ENCODE data around the gene IL20RA. TPM values are rescaled to one million over a fixed set of nuclear protein-coding genes. Genes with fewer than 3 reads are reported as not detected.

The IL20RA gene
- total RNA-seq, 2 donors from 2014 or later, result 0.06 TPM; not detected in 1

DNA sequence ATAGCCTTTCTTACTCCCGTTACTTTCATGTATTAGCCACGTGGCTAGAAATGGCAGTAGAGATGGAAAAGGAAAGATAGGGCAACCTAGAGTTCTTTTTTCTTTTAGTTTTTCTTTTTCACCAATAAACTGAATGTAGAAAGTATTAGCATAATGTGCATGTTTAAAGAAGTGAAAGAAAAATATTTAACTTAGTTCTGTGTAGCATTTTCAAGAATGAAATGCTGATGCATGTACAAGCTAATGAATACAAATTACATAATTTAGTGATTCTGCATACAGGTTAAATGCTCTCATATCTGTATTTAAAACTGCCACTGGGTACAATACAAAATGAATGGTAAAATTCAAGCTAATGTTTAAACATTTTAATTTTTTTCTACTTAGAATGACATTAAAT lies 22.6 kb upstream of the IL20RA start:
- ATAC-seq (replicated peaks), result no peak
- no peak overlapping the region for H3K4me3 Mint-ChIP-seq
- H3K4me1 Mint-ChIP-seq, result no peaks in the 10 kb centered on the region
- peaks cover 32% of the 10 kb centered on the region for H3K27me3 Mint-ChIP-seq
- H3K9me3 Mint-ChIP-seq, result peaks cover 7% of the 10 kb centered on the region
- H3K36me3 Mint-ChIP-seq (ENCODE audit: low read depth), result no peaks in the 10 kb centered on the region
- H3K27ac Mint-ChIP-seq, result no peak overlapping the region

DNA sequence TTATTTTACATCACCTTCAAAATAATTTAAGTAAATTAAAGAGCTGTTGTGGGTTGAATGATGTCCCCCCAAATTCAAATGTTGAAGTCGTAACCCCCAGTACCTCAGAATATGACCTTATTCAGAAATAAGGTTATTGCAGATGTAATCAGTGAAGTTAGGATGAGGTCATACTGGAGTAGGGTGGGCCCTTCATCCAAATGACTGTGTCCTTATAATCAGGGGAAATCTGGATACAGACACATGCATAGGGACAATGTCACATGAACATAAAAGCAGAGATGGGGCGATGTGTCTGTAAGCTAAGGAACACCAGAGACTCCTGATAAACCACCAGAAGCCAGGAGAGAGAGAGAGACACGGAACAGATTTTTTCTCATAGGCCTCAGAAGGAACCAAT lies 13.3 kb upstream of the IL20RA start:
- H3K4me1 Mint-ChIP-seq, result no peaks in the 10 kb centered on the region
- ATAC-seq (replicated peaks), result no peak
- H3K36me3 Mint-ChIP-seq (ENCODE audit: low read depth), result no peaks in the 10 kb centered on the region
- no peaks in the 10 kb centered on the region for H3K9me3 Mint-ChIP-seq
- H3K27ac Mint-ChIP-seq, result no peak overlapping the region
- H3K4me3 Mint-ChIP-seq, result no peak overlapping the region
- peaks cover 4% of the 10 kb centered on the region for H3K27me3 Mint-ChIP-seq

DNA sequence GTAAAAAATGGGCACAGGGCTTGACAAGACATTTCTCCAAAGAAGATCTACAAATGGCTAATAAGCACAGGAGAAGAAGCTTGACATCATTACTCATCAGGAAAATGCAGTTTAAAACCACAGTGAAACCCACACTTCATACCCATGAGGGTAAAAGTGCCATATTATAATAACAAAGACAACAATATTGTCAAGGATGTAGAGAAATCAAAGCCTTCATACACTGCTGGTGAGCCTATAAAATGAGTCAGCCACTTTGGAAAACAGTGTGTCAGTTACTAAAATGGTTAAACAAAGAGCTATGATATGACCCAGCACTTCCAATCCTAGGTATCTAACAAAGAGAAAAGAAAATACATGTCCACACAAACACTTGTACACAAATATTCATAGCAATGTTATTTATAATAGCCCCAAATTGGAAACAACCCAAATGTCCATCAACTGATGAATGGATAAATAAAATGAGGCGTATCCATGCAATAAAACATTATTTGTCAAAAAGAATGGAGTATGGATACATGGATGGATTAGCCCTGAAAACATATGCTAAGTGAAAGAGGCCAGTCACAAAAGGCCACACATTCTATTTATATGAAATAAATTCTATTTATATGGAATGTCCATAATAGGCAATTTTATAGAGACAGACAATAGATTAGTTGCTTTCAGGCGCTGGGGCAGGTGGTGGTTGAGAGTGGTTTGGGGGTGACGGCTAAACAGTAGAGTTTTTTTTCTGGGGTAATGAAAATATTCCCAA lies 11.5 kb upstream of the IL20RA start:
- Mint-ChIP-seq H3K9me3 (peaks cover 3% of the 10 kb centered on the region), H3K27me3 (peaks cover 19% of the 10 kb centered on the region), H3K36me3 (ENCODE audit: low read depth) (no peaks in the 10 kb centered on the region), H3K4me3 (no peak overlapping the region), H3K27ac (no peak overlapping the region), H3K4me1 (no peaks in the 10 kb centered on the region)
- ATAC-seq (replicated peaks), result no peak

DNA sequence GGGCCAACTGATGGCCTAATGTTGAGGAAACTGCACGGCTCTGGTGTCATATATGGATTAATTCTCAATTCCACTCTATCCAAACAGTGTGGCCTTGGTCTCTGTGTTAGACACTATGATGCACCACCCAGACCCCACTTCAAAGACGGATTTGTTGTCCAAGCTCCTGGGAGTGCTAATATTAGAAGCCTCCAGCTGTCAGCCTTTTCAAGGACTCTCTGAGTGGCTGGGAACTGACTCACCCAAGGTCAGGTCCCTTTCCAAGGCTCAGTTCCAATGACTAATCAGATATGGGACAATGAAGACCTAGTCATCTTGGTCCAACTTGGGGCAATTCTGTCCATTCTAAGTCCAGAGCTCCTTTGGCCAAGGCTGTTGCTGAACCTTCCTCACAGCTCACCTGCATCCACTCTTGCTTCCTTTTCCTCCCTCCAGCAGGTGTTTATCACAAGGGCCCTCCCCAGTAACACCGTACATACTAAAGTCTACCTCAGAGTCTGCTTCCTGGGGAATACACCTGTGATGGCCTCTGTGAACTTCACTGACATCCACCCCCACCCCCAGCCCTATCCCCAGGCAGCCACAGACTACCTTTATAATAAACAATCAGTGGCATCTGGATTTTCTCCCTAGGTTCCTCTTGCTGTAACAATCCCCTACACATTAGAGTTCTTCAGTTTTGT lies 7.2 kb upstream of the IL20RA start:
- Mint-ChIP-seq H3K4me3 (no peak overlapping the region), H3K9me3 (peaks cover 3% of the 10 kb centered on the region), H3K4me1 (no peaks in the 10 kb centered on the region), H3K27me3 (peaks cover 43% of the 10 kb centered on the region), H3K36me3 (ENCODE audit: low read depth) (no peaks in the 10 kb centered on the region), H3K27ac (no peak overlapping the region)
- no peak for ATAC-seq (replicated peaks)

DNA sequence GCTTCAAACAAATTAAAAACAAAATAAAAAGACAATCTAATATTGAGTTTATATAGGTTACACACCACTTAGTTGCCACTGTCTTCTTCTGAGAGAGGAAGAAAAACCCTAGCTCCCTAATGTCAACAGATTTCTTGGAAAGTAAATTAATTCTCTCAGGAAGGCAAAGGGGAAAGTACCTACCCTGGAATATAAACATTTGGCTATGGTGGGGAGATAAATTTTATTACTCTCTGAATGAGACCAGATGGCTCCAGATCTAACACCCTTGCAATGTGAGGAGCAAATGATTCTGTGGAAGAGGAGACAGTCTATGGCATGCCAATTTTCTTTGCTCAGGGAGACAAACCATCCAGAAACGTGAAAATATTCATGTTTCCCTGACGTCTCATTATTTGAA lies 4.3 kb upstream of the IL20RA start:
- Mint-ChIP-seq H3K4me3 (no peak overlapping the region), H3K36me3 (ENCODE audit: low read depth) (no peaks in the 10 kb centered on the region), H3K9me3 (peaks cover 3% of the 10 kb centered on the region), H3K4me1 (no peaks in the 10 kb centered on the region), H3K27me3 (peaks cover 55% of the 10 kb centered on the region), H3K27ac (no peak overlapping the region)
- ATAC-seq (replicated peaks), result no peak

DNA sequence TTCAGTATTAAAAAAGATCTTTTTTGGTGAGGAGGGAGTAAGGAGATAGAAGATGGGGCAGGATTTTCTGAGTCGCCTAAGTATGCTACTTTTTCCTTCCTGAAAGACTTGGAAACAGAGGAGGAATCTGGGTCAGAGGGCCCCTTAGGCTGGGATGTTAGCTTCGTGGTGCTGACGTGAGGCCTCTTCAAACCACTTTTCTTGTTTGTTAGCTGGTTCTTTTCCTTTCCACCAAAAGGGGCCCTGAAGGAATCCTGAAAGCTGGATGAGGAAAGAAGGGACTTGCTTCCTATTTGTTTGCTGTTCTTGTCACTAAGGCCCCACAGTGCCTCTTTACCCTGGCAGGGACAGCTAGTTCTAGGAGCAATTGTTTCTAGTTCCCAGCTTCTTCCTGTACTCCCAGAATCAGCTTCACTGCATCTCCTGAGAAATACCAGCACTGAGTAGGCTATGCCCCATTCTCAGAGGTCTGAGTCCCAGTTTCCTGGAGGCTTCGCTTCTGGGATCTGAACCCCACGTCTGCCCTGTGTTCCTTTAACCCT lies 2.2 kb upstream of the IL20RA start:
- no peak for ATAC-seq (replicated peaks)
- Mint-ChIP-seq H3K9me3 (no peaks in the 10 kb centered on the region), H3K4me1 (no peaks in the 10 kb centered on the region), H3K4me3 (no peak overlapping the region), H3K36me3 (ENCODE audit: low read depth) (no peaks in the 10 kb centered on the region), H3K27ac (no peak overlapping the region), H3K27me3 (peaks cover 66% of the 10 kb centered on the region)

DNA sequence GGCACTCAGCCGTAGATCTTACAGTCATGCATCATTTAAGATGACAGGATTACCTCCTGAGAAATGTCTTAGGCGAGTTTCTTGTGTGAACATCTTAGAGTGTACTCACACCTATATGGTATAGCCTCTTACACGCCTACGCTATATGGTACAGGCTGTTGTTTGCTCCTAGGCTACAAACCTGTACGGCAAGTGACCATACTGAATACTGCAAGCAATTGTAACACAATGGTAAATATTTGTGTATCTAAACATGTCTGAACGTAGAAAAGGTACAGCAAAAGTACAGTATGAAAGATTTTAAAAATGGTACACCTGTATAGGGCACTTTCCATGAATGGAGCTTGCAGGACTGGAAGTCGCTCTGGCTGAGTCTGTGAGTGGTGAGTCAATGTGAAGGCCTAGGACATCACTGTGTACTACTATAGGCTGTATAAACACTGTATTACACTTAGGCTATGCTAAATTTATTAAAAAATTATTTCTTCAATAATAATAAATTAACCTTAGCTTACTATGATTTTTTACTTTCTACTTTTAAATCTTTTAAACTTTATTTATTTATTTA lies 541 bp upstream of the IL20RA start:
- H3K9me3 Mint-ChIP-seq, result no peaks in the 10 kb centered on the region
- no peaks in the 10 kb centered on the region for H3K4me1 Mint-ChIP-seq
- no peak for ATAC-seq (replicated peaks)

DNA sequence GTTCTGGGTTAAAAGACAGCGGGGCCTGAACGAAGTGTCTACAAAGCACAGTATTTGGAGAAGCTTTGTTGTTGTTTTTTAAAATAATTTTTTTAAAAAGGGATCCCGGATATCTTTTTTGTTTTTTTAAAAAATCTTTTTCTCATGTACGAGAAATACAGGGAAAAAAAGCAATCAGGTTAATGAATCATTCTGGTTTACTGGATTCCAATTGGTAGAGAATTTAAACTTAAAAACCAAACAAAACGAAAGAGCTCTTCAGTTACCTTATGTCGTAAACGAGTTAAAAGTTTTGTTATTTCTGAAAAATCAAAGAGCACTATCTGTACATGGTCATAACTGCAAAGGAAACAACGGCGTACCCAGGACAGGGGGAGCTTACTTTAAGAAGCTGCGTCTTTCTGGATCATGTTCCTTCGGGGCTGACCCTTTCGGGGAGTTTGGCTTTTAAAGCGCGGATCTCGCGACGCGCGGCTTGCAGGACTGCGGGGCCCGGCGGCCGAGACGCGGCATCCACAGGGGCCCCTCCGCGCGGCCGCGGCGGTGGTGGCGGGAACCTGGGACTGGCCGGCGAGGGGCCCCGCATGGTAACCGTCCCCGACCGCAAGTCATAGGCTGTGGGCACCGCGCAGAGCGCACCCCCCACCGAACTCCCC lies 927 bp downstream of the IL20RA start:
- Mint-ChIP-seq H3K27me3 (peaks cover 78% of the 10 kb centered on the region), H3K4me1 (no peaks in the 10 kb centered on the region), H3K4me3 (peak overlapping the region; percentile 69), H3K36me3 (ENCODE audit: low read depth) (no peaks in the 10 kb centered on the region), H3K27ac (no peak overlapping the region), H3K9me3 (no peaks in the 10 kb centered on the region)
- peak; percentile 28 for ATAC-seq (replicated peaks)

More for the DNA sequence above, 541 bp upstream of the IL20RA start:
- H3K27ac Mint-ChIP-seq, result no peak overlapping the region
- H3K36me3 Mint-ChIP-seq (ENCODE audit: low read depth), result no peaks in the 10 kb centered on the region
- peak overlapping the region; percentile 37 for H3K4me3 Mint-ChIP-seq
- peaks cover 69% of the 10 kb centered on the region for H3K27me3 Mint-ChIP-seq

DNA sequence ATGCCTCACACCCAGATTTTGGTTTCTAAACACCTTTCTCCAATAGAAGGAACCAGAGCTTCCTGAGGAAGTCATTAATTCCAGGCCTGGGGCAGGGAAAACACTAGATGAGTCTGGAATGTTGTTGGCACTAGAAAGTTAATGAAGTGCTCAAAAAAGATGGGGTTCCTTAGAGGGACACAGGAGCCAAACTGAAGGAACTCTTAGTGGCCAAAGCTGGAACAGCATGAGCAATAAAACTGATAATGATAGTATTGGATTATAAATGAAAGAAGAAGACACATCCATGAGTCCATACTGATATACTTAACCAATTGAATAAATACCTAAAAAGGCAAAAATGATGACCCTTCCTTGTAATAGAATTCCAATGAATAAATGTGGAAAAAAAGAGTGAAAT lies 4.4 kb downstream of the IL20RA start:
- Mint-ChIP-seq H3K4me1 (peaks cover 3% of the 10 kb centered on the region), H3K36me3 (ENCODE audit: low read depth) (no peaks in the 10 kb centered on the region), H3K27ac (no peak overlapping the region), H3K9me3 (no peaks in the 10 kb centered on the region), H3K27me3 (peaks cover 73% of the 10 kb centered on the region), H3K4me3 (no peak overlapping the region)
- no peak for ATAC-seq (replicated peaks)

DNA sequence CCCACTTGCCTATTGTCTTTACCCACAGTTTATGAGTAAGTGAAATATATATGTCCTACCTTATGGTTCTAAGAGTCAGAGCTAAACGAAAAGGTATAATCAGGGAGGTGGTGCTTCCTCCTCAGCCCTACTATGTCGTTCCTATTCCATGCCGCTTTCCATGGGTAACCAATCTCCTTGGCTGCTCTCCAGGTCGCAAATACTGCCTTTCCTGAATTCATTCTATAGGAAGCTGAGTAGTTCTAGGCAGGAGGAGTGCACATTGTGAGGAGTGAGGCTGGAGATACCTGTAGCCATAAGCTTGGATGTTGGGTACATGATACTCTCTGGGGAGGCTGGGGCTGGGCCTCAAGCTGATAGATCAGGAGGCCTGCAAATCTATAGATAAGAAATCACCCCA lies 5.8 kb downstream of the IL20RA start:
- H3K9me3 Mint-ChIP-seq, result no peaks in the 10 kb centered on the region
- no peak overlapping the region for H3K4me3 Mint-ChIP-seq
- peaks cover 3% of the 10 kb centered on the region for H3K4me1 Mint-ChIP-seq
- no peaks in the 10 kb centered on the region for H3K36me3 Mint-ChIP-seq (ENCODE audit: low read depth)
- H3K27ac Mint-ChIP-seq, result no peak overlapping the region
- H3K27me3 Mint-ChIP-seq, result peaks cover 69% of the 10 kb centered on the region
- no peak for ATAC-seq (replicated peaks)

DNA sequence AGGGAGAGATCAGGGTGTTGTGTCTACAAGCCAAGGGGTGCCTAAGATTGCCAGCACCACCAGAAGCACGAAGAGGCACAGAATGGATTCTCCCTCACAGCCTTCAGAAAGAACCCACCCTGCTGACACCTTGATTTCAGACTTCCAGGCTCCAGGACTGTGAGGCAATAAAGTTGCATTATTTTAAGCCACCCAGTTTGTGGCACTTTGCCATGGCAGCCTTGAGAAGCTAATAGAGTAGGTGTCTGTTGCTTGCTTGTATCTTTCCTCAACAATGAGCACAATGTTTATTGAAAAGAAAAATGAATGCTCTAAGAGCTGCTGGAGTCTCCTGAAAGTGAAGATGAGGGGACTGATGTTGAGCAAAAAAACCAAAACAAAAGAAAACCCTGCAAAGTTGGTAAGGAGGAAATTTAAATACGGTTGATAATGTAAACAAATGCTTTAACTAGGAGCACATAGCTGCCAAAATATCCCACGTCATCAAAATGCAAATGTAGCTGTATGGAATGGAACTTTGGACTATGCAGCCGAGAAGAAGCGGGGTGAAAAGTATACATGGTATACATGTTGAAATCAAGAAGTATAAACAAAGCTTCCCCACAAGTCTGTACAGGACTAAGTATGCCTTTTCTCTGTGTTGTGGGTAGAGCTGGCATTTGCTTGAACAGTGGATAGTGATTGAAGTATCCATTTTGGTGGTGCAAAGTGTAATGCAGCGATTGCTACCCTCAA lies 8.0 kb downstream of the IL20RA start:
- Mint-ChIP-seq H3K27me3 (peaks cover 57% of the 10 kb centered on the region), H3K27ac (no peak overlapping the region)

DNA sequence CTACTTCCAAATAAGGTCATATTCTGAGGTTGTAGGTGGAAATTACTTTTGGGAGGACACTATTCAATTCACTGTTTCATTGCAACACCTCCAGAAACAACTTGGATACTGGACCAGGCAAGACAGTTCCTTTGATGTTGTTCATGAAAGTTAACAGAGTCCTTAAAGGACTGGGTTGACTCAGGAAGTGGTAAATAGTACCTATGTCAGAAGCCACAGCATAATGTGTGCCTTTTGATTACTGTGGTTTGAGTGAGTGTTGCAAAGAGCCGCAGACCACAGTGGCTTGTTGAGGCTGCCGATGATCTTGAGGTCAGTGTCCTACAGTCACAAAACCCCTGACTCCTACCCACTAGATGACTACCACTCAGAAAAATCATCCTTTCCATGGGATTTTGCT lies 10.9 kb downstream of the IL20RA start:
- Mint-ChIP-seq H3K27ac (peak overlapping the region; percentile 51), H3K9me3 (no peaks in the 10 kb centered on the region), H3K4me1 (peaks cover 11% of the 10 kb centered on the region), H3K4me3 (peak overlapping the region; percentile 24), H3K36me3 (ENCODE audit: low read depth) (no peaks in the 10 kb centered on the region), H3K27me3 (peaks cover 40% of the 10 kb centered on the region)
- ATAC-seq (replicated peaks), result peak; percentile 99

More for the DNA sequence above, 8.0 kb downstream of the IL20RA start:
- no peaks in the 10 kb centered on the region for H3K36me3 Mint-ChIP-seq (ENCODE audit: low read depth)
- no peak overlapping the region for H3K4me3 Mint-ChIP-seq
- no peak for ATAC-seq (replicated peaks)
- peaks cover 11% of the 10 kb centered on the region for H3K4me1 Mint-ChIP-seq
- no peaks in the 10 kb centered on the region for H3K9me3 Mint-ChIP-seq

DNA sequence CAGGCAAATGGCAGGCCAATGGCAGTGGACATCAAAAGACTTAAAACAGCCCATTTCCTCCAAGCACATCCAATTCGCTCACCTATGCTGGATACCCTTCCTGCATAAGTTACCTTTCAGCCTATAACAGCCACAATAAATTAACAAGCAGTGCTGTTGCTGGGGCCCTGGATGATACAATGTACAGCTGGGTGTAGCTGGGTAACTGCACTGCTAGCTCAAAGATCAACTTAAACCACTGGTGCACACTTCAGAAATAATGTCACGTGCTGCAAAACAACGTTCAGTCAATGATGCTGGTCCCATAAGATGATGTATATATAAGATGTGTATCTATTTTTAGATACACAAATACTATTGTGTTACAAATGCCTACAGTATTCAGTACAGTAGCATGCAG lies 13.6 kb downstream of the IL20RA start:
- H3K27me3 Mint-ChIP-seq, result peaks cover 38% of the 10 kb centered on the region
- H3K27ac Mint-ChIP-seq, result no peak overlapping the region

DNA sequence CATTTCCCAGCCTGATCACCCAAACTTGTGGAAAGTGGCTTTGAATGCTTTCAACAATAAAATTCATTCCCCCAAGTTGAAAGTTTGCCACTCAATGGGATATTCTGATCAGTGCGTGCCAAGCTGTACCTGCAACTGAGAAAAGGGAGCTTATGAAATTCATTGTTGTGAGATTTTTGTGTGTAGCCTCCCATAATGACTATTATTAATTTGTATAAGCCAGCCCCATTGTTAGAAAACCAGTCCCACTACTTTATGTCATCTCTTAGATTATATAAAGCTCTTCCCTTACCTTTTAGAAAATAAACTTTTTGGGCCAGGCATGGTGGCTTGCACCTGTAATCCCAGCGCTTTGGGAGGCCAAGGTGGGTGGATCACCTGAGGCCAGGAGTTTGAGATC lies 15.9 kb downstream of the IL20RA start:
- Mint-ChIP-seq H3K27me3 (peaks cover 36% of the 10 kb centered on the region), H3K9me3 (no peaks in the 10 kb centered on the region), H3K36me3 (ENCODE audit: low read depth) (no peaks in the 10 kb centered on the region), H3K27ac (no peak overlapping the region), H3K4me1 (peaks cover 7% of the 10 kb centered on the region), H3K4me3 (no peak overlapping the region)
- no peak for ATAC-seq (replicated peaks)

More for the DNA sequence above, 13.6 kb downstream of the IL20RA start:
- Mint-ChIP-seq H3K9me3 (no peaks in the 10 kb centered on the region), H3K4me1 (peaks cover 8% of the 10 kb centered on the region), H3K4me3 (no peak overlapping the region), H3K36me3 (ENCODE audit: low read depth) (no peaks in the 10 kb centered on the region)
- ATAC-seq (replicated peaks), result no peak

All from activated T-helper 17 cell treated with anti-CD3 and anti-CD28 coated beads, Interleukin-2, amount 50 U/mL, for 72 hours (primary cell).